ENCODE data around the gene DENND5A.

- TF ChIP-seq CTCF (IDR thresholded peaks at IDR 0.05 in 4 of 5, conservative IDR thresholded peaks at IDR 0.05 in 1 of 5) (no peak), POLR2A (IDR thresholded peaks at IDR 0.05) (no peak)
Observed at GRCh38 chr11:9148727-9149126, 116.4 kb downstream of the DENND5A start.
